Keratinocyte (primary cell): ENCODE results near the gene RIMS4.

ENCODE experiments used
- EZH2 ChIP-seq: IDR thresholded peaks from one replicate; pipeline ENCODE4 v1.6.1; 2012; ENCODE audit warnings: inconsistent platforms, mild to moderate bottlenecking, low read length, moderate library complexity
- TF ChIP-seq, protein P1 (sequence below), 3 experiments: IDR thresholded peaks in 1 of 3; conservative IDR thresholded peaks in 1 of 3; optimal IDR thresholded peaks in 1 of 3; 2 replicates in 2 of 3; 3 replicates in 1 of 3; pipeline versions ENCODE3 to v1.5.1; 2011; ENCODE audit warnings: low read length in 3 of 3, mild to moderate bottlenecking in 3 of 3, moderate library complexity in 2 of 3, control low read depth in 1 of 3, inconsistent platforms in 1 of 3; ENCODE audit not compliant: insufficient read depth in 2 of 3; ENCODE audit errors: extremely low read depth in 1 of 3

- TF ChIP-seq EZH2 = no peak
- TF ChIP-seq, protein P1, sequence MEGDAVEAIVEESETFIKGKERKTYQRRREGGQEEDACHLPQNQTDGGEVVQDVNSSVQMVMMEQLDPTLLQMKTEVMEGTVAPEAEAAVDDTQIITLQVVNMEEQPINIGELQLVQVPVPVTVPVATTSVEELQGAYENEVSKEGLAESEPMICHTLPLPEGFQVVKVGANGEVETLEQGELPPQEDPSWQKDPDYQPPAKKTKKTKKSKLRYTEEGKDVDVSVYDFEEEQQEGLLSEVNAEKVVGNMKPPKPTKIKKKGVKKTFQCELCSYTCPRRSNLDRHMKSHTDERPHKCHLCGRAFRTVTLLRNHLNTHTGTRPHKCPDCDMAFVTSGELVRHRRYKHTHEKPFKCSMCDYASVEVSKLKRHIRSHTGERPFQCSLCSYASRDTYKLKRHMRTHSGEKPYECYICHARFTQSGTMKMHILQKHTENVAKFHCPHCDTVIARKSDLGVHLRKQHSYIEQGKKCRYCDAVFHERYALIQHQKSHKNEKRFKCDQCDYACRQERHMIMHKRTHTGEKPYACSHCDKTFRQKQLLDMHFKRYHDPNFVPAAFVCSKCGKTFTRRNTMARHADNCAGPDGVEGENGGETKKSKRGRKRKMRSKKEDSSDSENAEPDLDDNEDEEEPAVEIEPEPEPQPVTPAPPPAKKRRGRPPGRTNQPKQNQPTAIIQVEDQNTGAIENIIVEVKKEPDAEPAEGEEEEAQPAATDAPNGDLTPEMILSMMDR (optimal IDR thresholded peaks at IDR 0.05 in 1 of 3, IDR thresholded peaks at IDR 0.05 in 1 of 3, conservative IDR thresholded peaks at IDR 0.05 in 1 of 3; ENCODE audit: extremely low read depth in 1 of 3, insufficient read depth in 2 of 3, low read length in 3 of 3) = no peak
These were observed 93.8 kb downstream of the RIMS4 start for GRCh38 chr20:44716309-44717106.
